Endothelial cell of hepatic sinusoid (primary cell): ENCODE measurements around the gene TGFBI.

Experiments used
- in situ Hi-C: cut with HindIII; loops from 2 replicates; pipeline ENCODE4 v1.10.0; 2017; ENCODE audit warnings: low sequenced_read_pairs

TGFBI gene

GRCh38 chr5:136022965-136023364 lies 5.8 kb upstream of the TGFBI start:
- in situ Hi-C loops = no loop called here

- in situ Hi-C loops = no loop called here
These were observed 4.7 kb upstream of the TGFBI start for GRCh38 chr5:136023958-136024541.

- in situ Hi-C loops = no loop called here
These were observed 2.9 kb upstream of the TGFBI start for GRCh38 chr5:136025900-136026299.

- in situ Hi-C loops = no loop called here
These were observed 2.2 kb upstream of the TGFBI start for GRCh38 chr5:136026636-136027035.

- in situ Hi-C loops = no loop called here
These were observed 1.5 kb upstream of the TGFBI start for GRCh38 chr5:136027311-136027710.

GRCh38 chr5:136028090-136028489 lies 698 bp upstream of the TGFBI start:
- in situ Hi-C loops = no loop called here

GRCh38 chr5:136030252-136030651 lies 1.5 kb downstream of the TGFBI start:
- in situ Hi-C loops = loop anchor here (5.0 kb wide), 1 partner anchor 53 kb away; no protein-coding TSS in a partner anchor

GRCh38 chr5:136030956-136031611 lies 2.3 kb downstream of the TGFBI start:
- in situ Hi-C loops = loop anchor here (5.0 kb wide), 1 partner anchor 54 kb away; no protein-coding TSS in a partner anchor

- in situ Hi-C loops = loop anchor here (5.0 kb wide), 1 partner anchor 54 kb away; no protein-coding TSS in a partner anchor
These were observed 2.9 kb downstream of the TGFBI start for GRCh38 chr5:136031711-136032110.

GRCh38 chr5:136032564-136032963 lies 3.8 kb downstream of the TGFBI start:
- in situ Hi-C loops = loop anchor here (5.0 kb wide), 1 partner anchor 55 kb away; no protein-coding TSS in a partner anchor

GRCh38 chr5:136033234-136033633 lies 4.4 kb downstream of the TGFBI start:
- in situ Hi-C loops = loop anchor here (5.0 kb wide), 1 partner anchor 56 kb away; no protein-coding TSS in a partner anchor

- in situ Hi-C loops = loop anchor here (5.0 kb wide), 1 partner anchor 57 kb away; no protein-coding TSS in a partner anchor
These were observed 5.1 kb downstream of the TGFBI start for GRCh38 chr5:136033848-136034247.

GRCh38 chr5:136034492-136034891 lies 5.7 kb downstream of the TGFBI start:
- in situ Hi-C loops = loop anchor here (5.0 kb wide), 1 partner anchor 57 kb away; no protein-coding TSS in a partner anchor

GRCh38 chr5:136034984-136035383 lies 6.2 kb downstream of the TGFBI start:
- in situ Hi-C loops = loop anchor here (5.0 kb wide), 1 partner anchor 58 kb away; no protein-coding TSS in a partner anchor

GRCh38 chr5:136035837-136036236 lies 7.0 kb downstream of the TGFBI start:
- in situ Hi-C loops = no loop called here

GRCh38 chr5:136036293-136036911 lies 7.6 kb downstream of the TGFBI start:
- in situ Hi-C loops = no loop called here

GRCh38 chr5:136037001-136037705 lies 8.4 kb downstream of the TGFBI start:
- in situ Hi-C loops = no loop called here

GRCh38 chr5:136038635-136039034 lies 9.8 kb downstream of the TGFBI start:
- in situ Hi-C loops = no loop called here

GRCh38 chr5:136039202-136039601 lies 10.4 kb downstream of the TGFBI start:
- in situ Hi-C loops = no loop called here

- in situ Hi-C loops = no loop called here
These were observed 12.1 kb downstream of the TGFBI start for GRCh38 chr5:136040746-136041415.

GRCh38 chr5:136042156-136042555 lies 13.4 kb downstream of the TGFBI start:
- in situ Hi-C loops = no loop called here
